Ammon's horn (tissue), 1 donor: ENCODE measurements around the gene LRRC4C.

Experiments
- DNase-seq: peaks from one replicate; pipeline ENCODE4 v3.0.0-alpha.2; 2016; ENCODE audit warnings: low spot score

Gene LRRC4C

DNA sequence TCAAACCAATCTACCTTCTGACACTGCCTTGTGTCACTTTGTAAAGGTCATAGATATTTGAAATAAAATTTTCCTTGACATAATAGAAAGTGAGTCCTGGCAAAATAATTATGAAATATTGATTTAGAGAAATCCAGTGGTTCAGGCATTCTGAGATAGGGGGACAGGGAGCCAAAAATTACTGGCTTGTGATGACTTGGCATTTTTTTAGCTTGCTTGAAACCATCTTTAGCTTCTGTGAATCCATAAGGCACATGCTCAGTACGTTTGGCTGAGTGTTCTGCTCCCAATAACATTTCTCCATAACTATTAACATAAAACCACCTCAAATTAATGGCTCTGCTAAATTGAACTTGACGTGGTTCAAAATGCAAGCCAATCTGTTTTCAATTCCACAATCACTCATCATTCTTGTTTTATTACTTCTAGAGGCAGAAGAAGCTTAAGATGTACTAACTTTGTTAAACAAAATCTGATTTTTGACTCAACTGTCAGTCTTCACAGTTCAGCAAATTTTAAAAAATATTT is 209.0 kb downstream of the LRRC4C start:
- DNase-seq, result no peak

DNA sequence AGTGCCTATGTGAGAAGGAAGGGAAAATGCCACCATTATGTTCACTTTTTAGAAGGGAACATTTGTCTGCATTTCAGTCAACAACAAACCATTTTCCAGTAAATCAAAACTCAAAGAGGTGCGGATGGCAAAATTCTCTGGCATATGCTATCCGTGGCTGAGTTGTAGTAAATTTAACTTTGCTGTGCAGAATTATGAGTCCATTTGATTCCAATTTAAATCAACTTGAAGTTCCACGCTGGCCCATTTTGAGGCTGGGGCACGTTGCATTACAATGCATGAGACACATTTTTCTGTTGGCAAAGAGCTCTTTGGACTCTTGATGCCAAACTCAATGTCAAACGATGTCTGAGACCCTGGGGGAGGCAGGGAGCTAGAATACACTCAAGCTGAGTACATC is 211.8 kb downstream of the LRRC4C start:
- DNase-seq, result no peak

DNA sequence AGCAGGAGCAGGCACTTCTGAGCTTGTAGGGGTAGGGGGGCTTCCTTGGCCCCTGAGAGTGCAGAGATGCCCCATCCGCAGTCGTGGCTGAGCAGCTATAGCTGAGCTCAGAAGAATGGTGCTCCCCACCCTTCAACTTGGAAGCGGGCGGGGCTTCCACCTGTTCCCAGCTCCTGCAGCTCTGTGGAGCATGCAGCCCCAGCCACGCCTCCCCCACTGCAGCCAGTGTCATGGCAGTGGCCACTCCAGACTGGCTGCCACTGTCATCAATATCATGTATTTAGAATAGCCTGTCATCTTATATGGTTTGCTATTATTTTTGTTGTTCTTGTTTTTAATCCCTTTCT is 213.1 kb downstream of the LRRC4C start:
- DNase-seq, result no peak

DNA sequence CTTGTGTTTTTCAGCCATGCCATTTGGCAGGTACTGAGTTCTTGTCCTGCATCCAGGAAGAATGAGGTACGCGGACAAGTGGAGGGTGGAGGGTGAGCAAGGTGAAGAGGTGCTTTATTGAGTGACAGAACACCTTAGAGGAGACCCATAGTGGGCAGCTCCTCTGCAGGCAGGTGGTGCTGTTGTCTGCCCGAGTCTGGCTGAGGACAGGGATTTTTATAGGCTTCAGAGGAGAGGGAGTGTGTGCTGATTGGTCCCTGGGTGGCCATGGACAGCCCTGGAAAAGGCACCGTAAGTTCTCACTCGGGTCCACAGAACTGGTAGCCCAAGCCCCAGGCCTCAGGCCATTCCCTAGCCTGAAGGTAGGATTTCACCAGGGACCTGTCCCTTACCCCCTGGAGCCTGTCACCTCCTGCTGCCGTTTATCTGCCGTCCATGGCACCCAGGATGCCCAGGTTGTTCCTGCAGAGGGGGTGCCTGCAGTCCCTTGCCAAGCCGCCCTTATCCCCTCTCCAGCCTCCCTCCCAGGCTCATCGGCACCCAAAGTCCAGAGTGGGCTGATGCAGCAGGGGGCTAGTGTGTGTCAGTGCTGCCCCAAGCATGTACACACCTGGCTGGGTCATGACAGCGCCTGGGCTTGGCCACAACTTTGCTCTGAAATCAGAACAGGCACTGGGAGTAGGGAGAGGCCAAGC is 213.6 kb downstream of the LRRC4C start:
- DNase-seq, result no peak

DNA sequence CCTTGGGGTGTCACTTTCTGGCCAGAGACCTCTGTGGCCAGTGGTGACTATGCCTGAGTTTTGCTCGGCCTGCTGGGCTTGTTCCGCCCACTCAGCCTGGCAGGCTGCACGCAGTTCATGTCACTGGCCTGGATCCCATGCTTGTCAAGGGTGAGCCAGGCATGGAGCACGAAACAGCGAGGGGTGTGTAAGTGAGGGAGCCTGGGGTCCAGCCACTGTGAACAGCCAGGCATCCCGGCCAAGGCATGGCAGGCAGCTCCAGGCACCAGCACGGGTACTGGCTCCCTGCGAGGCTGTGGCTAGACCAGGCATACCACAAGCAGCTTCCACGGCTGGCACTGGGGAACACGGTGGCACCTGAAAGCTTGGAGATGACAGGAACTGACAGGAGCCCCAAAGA is 214.3 kb downstream of the LRRC4C start:
- DNase-seq, result no peak

DNA sequence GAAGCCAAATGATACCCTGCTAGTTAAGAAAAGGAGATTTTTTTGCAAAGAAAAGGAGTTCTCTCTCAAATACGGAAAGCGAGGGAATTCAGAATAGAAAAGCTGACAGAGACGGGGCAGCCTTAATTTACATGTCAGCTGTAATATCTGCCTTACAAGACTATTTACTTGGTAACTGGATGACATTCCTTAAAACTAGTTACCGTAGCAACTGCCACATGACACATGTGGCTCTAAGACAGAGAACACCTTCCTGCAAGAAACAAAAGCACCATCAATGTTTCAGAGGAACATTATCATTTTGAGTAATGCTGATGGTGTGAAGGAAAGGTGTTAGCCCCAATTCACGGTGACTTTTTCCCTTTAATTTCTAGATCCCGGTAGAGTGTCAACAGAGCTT is 222.1 kb downstream of the LRRC4C start:
- no peak for DNase-seq

- no peak for DNase-seq
These were observed 223.8 kb downstream of the LRRC4C start for GRCh38 chr11:41235668-41236067.

DNA sequence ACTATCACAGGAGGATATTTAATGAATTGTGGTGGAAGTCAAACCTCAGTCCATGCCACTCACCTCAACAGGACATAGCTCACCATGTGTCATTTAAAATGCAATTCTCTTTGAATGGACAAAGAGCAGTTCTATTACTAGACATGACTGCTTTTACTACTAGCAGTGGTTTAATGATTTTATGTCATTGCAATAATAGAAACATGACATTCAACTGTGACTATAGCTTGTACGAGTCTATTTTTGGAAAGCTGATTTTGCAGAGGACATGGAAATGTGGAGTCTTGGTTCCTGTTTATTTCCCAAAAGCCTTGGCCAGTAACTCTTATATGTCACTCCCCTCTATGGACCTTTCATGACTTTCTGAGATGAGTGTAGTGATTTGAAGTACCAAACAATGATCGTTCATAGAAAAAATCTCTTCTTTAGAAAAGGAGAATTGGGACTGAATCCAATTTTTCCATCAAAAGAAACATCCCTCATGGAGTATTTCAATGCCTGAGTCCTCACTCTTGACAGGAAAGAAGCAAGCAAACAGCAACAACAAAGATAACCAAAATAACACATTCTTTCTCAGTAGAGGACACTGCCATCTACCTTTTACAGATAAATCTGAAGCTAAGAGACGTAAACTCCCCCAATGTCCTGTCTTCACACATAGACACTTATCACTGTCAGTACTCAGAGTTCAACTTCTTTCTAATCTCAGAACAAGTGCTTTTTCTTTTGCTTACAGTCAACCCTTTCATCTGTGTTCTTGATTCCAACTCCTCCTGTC is 233.4 kb downstream of the LRRC4C start:
- DNase-seq, result no peak

DNA sequence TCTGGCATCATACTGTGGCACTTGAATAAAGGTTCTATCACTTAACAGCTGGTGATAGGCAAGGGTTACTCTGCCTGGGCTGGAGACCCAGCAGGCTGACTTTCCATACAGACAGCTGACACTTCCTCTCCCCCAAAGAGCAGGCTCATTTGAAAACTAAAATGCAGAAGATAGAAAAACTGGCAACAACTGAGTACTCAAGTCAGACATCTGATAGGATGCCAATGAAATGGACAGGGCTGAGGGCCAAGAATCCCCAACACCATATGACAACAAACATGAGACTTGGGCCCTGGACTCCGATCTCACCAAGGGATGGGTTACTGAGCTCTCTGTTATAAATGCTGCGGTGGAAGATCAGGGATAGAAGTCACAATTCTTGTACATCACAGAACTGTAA is 237.2 kb downstream of the LRRC4C start:
- peak; percentile 49 for DNase-seq

DNA sequence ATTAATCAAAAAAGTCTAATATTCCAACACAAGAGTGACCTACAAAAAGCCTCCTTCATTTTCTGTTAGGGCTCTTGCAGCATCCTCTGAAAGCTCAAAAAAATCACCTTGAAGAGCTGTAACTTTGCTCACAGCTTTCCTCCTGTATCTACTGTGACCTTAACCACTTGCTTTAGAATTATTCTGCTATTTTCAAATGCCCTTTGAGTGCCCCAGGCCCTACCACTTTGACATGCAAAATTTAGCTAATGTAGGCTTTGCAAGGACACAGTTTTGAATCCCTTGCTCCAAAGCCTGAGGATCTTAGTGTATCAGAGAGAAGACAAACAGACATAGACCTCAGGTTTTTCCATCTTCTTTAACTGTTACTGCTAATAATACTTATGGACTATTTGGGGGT is 253.1 kb downstream of the LRRC4C start:
- DNase-seq, result no peak

DNA sequence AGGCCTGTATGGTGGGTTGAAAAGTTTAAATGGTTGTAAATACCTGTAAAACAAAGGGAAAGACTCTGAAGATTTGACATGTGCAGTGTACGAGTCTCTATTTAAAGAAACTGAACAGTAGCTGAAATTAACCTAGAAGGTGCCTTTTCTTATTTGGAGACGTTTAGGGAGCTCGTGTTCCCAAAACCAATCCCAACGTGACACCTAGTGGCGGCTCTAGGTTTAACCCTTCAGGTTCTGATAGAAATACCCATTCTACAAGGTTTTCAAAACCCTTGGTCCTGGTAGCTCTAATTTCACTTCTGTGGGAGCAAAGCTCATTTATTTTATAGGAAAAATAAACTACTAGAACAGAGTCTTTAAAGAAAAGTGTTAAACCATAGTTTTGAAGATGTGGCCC is 258.3 kb downstream of the LRRC4C start:
- DNase-seq, result peak; percentile 55

DNA sequence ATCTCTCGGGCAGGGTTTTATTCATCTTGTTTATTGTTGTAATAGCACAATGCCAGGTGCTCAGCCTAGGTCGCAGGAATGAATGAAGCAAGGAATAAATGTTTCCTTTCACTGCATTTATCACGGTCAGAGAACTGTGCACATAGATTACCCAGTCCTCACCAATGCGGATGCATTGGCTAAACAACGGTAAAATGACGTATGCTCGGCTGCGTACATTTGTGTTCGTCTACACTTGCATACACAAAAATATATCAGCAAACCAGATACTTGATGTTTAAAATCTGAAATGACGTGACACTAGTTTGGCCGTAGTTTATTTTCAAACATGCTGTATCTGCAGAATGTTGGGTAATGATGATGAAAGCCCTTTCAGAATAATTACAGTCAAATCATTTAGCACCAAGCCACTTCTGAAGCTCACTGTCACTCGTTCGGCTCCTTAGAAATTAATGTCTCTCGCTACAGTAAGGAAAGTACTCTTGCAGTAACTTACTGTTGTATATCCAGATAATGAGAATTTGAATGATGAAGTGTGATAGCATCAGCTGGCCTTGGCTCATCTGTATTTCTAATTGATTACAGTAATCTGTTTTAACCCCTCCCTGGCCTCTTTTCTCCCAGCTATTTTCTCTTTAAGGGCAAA is 268.9 kb downstream of the LRRC4C start:
- no peak for DNase-seq

DNA sequence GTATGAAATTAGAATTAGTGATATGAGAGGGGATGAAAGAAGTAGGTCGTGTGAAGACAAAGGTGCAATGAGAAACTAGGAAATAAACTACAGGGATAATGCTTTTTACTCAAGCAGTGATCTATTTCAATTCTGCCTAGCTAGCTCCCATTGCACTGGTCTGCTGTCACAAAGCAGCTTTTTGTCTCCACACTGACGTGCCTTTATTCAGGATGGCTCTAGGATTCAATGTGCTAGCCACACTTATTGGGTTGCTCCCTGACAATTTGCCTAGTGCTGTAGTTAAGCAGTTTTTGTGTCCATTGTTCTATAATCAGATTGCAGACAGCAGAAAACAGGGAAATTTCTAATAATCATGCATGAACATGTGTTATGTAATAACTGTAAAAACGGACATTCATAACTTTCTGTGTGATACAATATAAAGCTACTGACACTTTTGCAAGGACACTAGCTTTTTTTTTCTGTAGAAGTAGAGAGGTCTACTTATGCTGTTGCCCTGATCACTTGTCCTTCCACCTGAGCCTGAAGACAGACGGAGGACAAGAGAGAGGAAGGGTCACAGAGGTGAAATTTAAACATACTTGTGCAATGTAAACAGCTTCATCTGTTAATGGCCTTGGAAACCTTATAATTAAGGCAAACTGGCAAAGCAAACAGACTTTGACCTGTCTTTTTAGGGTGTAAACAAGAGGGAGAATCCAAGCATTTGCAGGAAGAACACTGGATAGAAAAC is 269.6 kb downstream of the LRRC4C start:
- peak; percentile 63 for DNase-seq

- DNase-seq, result no peak
These were observed 281.7 kb downstream of the LRRC4C start for GRCh38 chr11:41177791-41178190.

DNA sequence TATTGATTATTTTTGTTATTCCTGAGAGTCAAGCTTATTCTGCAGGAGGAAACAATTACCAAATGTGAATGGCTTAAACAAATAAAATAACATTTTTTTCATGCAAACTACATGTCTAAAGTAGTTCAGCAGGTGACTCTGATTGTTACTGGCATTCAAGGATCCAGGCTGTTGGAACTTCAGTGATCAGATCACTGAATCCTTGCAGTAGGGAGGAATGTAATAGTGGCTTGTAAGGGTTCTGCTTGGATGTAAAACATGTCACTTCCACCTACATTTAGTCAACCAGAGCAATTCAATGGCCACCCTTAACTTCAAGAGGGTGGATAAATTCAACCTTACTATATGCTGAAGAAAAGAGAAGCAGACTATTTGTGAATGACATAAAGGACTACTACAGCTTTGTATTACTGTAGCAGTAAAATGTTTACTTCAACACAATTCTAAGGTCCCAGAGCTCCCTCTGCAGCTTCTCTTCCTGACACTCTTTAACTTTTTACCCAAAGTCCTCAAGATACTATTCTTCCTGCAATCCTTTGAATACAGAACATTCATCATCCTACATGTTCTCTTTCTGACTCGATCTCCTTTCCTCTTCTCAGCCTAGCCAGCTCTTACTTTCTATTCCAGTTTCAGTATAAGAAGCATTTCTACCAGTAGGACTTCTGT is 284.0 kb downstream of the LRRC4C start:
- no peak for DNase-seq

- DNase-seq, result no peak
These were observed 313.1 kb downstream of the LRRC4C start for GRCh38 chr11:41146326-41146725.

DNA sequence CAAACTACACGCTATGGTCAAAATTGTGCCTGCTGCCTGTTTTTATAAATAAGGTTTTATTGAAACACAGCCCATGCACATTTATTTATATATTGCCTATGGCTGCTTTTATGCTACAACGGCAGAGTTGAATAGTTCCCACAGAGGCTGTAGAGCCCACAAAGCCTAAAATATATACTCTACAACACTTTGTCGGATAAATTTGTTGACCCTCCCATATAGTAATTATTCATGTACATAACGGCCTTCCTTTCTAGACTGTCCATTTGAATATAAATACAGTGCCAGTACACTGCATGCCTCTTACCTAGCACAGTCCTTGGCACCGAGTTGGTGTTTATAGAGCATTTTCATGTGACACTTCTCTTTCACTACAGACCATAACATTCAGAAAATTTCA is 314.0 kb downstream of the LRRC4C start:
- no peak for DNase-seq

GRCh38 chr11:41134971-41135370 is 324.5 kb downstream of the LRRC4C start:
- DNase-seq, result no peak

DNA sequence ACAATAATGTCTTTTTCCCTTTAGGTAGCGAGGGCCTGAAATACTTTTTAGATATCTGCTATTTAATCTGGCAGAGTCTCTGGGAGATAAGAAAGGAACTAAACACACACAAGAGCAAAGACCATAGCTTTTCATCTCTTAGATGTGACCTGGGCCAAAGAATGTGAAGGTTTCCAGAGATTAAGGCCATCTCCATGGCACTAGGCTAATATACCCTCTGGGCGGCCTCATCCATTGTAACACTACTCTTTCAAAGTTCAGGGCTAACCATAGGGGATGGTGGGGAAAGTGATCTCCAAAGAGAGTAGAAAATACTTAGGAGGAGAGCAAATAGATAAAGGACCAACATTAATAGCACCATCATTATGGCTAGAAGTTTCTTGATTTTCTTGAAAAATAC is 326.4 kb downstream of the LRRC4C start:
- DNase-seq, result no peak

GRCh38 chr11:41121600-41121999 is 337.9 kb downstream of the LRRC4C start:
- DNase-seq, result no peak

DNA sequence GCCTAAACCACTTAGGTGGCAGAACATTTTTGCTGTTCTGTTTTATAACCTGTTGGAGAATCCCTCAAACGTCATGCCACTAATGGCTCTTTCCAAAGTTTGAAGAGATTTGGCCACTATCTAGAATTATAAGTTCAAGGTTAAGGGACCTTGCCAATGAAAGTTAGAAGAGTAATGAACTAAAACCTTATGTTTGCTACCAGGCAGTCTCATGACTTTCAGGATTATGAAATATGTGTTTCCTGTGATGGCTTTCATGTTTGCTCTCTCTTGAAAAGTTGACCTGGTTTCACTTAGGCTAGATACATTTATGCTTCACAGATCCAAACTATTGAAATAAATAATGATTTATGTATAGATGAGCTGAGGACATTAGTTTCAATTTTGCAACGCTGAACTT is 340.0 kb downstream of the LRRC4C start:
- DNase-seq, result no peak

DNA sequence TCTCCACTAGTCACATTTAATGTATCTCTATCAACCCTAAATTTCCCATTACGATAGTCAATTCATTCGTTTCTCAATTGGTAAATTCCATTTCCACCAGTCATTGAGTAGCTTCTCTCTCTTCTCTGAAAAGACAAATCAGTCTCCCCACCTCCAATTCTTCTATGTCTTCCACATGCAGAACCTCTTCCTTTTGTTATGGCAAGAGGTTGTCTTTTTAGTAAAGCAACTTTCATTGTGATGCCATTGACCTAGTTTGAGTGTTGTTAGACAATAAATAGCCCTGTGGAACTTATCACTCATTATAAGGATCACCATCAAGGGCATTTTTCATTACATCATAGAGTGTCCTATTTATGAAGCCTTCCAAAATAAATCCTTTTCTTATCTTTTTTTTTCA is 340.9 kb downstream of the LRRC4C start:
- DNase-seq, result no peak
